ENCODE results near the gene COX17.
A peak's percentile ranks its signal among the peaks of the same experiment; 100 is the strongest.
"Not testable (repeated sequence)": the region's sequence is repeated elsewhere in the genome, so short reads cannot be mapped to it uniquely, and the experiment has no call there.

The COX17 gene

GRCh38 chr3:119697394-119697793 lies 20.2 kb upstream of the COX17 start:
- Histone ChIP-seq H3K27me3 (replicated peaks) (no peaks in the 10 kb centered on the region), H3K36me3 (replicated peaks) (no peaks in the 10 kb centered on the region), H3K4me3 (ENCODE audit: low read depth, low read length) (no peak overlapping the region), H3K27ac (no peak overlapping the region)
- in situ Hi-C loops (cut with HindIII; ENCODE audit: low pct_ligation_motif_present, low sequenced_read_pairs): no loop called here
- TF ChIP-seq CTCF (IDR thresholded peaks at IDR 0.05; ENCODE audit: low read depth, low read length, missing control alignments): no peak
- DNase-seq: no peak

- no peak for TF ChIP-seq CTCF (IDR thresholded peaks at IDR 0.05; ENCODE audit: low read depth, low read length, missing control alignments)
- no peak for DNase-seq
- H3K27me3 ChIP-seq (replicated peaks): no peaks in the 10 kb centered on the region
- H3K27ac ChIP-seq: no peak overlapping the region
- no peak overlapping the region for H3K4me3 ChIP-seq (ENCODE audit: low read depth, low read length)
- in situ Hi-C loops (cut with HindIII; ENCODE audit: low pct_ligation_motif_present, low sequenced_read_pairs): no loop called here
- H3K36me3 ChIP-seq (replicated peaks): no peaks in the 10 kb centered on the region
Observed at GRCh38 chr3:119695480-119695879, 18.3 kb upstream of the COX17 start.

GRCh38 chr3:119690043-119690656 lies 12.9 kb upstream of the COX17 start:
- peak; percentile 32 for DNase-seq
- H3K36me3 ChIP-seq (replicated peaks): no peaks in the 10 kb centered on the region
- H3K27me3 ChIP-seq (replicated peaks): no peaks in the 10 kb centered on the region
- peak; percentile 60 for TF ChIP-seq CTCF (IDR thresholded peaks at IDR 0.05; ENCODE audit: low read depth, low read length, missing control alignments)
- in situ Hi-C loops (cut with HindIII; ENCODE audit: low pct_ligation_motif_present, low sequenced_read_pairs): no loop called here
- H3K27ac ChIP-seq: no peak overlapping the region
- H3K4me3 ChIP-seq (ENCODE audit: low read depth, low read length): no peak overlapping the region

- H3K27ac ChIP-seq: no peak overlapping the region
- no peaks in the 10 kb centered on the region for H3K27me3 ChIP-seq (replicated peaks)
- H3K4me3 ChIP-seq (ENCODE audit: low read depth, low read length): no peak overlapping the region
- in situ Hi-C loops (cut with HindIII; ENCODE audit: low pct_ligation_motif_present, low sequenced_read_pairs): no loop called here
- no peak for DNase-seq
- H3K36me3 ChIP-seq (replicated peaks): no peaks in the 10 kb centered on the region
- no peak for TF ChIP-seq CTCF (IDR thresholded peaks at IDR 0.05; ENCODE audit: low read depth, low read length, missing control alignments)
Observed at GRCh38 chr3:119683421-119683820, 6.2 kb upstream of the COX17 start.

GRCh38 chr3:119681279-119681678 lies 4.1 kb upstream of the COX17 start:
- Histone ChIP-seq H3K4me3 (ENCODE audit: low read depth, low read length) (no peak overlapping the region), H3K36me3 (replicated peaks) (no peaks in the 10 kb centered on the region), H3K27me3 (replicated peaks) (no peaks in the 10 kb centered on the region), H3K27ac (no peak overlapping the region)
- TF ChIP-seq CTCF (IDR thresholded peaks at IDR 0.05; ENCODE audit: low read depth, low read length, missing control alignments): peak; percentile 44
- DNase-seq: no peak
- in situ Hi-C loops (cut with HindIII; ENCODE audit: low pct_ligation_motif_present, low sequenced_read_pairs): no loop called here

- in situ Hi-C loops (cut with HindIII; ENCODE audit: low pct_ligation_motif_present, low sequenced_read_pairs): no loop called here
- TF ChIP-seq CTCF (IDR thresholded peaks at IDR 0.05; ENCODE audit: low read depth, low read length, missing control alignments): no peak
- Histone ChIP-seq H3K27me3 (replicated peaks) (no peaks in the 10 kb centered on the region), H3K4me3 (ENCODE audit: low read depth, low read length) (no peak overlapping the region), H3K36me3 (replicated peaks) (no peaks in the 10 kb centered on the region), H3K27ac (no peak overlapping the region)
- no peak for DNase-seq
Observed at GRCh38 chr3:119679874-119680273, 2.7 kb upstream of the COX17 start.

GRCh38 chr3:119678209-119678608 lies 1.0 kb upstream of the COX17 start:
- H3K4me3 ChIP-seq (ENCODE audit: low read depth, low read length); in situ Hi-C loops (cut with HindIII; ENCODE audit: low pct_ligation_motif_present, low sequenced_read_pairs); H3K27me3 ChIP-seq (replicated peaks); DNase-seq; H3K36me3 ChIP-seq (replicated peaks); H3K27ac ChIP-seq: not testable (repeated sequence)
